HEK293T (cell line): ENCODE measurements around the gene ATP1A4.

Source experiments
- ARNT ChIP-seq: fragments of 450-650 bp; IDR thresholded peaks from 2 replicates; pipeline ENCODE4 v1.6.1; 2017; ENCODE audit warnings: mild to moderate bottlenecking
- BHLHE40 ChIP-seq: fragments of 450-650 bp; IDR thresholded peaks from 2 replicates; pipeline ENCODE4 v1.6.1; 2016; ENCODE audit warnings: mild to moderate bottlenecking, moderate library complexity, borderline replicate concordance
- CTBP1 ChIP-seq: fragments of 450-650 bp; IDR thresholded peaks from 2 replicates; pipeline ENCODE4 v1.6.1; 2016; ENCODE audit warnings: borderline replicate concordance
- FOXM1 ChIP-seq: fragments of 450-650 bp; IDR thresholded peaks from 2 replicates; pipeline ENCODE4 v1.6.1; 2017; ENCODE audit warnings: mild to moderate bottlenecking, borderline replicate concordance
- L3MBTL2 ChIP-seq: fragments of 450-650 bp; conservative IDR thresholded peaks from 2 replicates; pipeline ENCODE4 v1.6.1; 2016; ENCODE audit warnings: mild to moderate bottlenecking
- SP1 ChIP-seq: fragments of 450-650 bp; IDR thresholded peaks from 2 replicates; pipeline ENCODE4 v1.6.1; 2017
- SUZ12 ChIP-seq: fragments of 450-650 bp; IDR thresholded peaks from 2 replicates; pipeline ENCODE4 v1.6.1; 2016; ENCODE audit warnings: mild to moderate bottlenecking
- TARDBP ChIP-seq: fragments of 450-650 bp; IDR thresholded peaks from 2 replicates; pipeline ENCODE4 v1.6.1; 2016
- ZNF384 ChIP-seq: fragments of 450-650 bp; IDR thresholded peaks from 2 replicates; pipeline ENCODE4 v1.6.1; 2016

GRCh38 chr1:160227561-160227960 is 76.2 kb downstream of the ATP1A4 start:
- no peak for TF ChIP-seq ZNF384
- TF ChIP-seq SP1: no peak
- no peak for TF ChIP-seq L3MBTL2
- TF ChIP-seq ARNT: no peak
- no peak for TF ChIP-seq FOXM1
- no peak for TF ChIP-seq SUZ12
- TF ChIP-seq BHLHE40: no peak
- TF ChIP-seq CTBP1: no peak
- no peak for TF ChIP-seq TARDBP
